ENCODE data around the gene RBM3. TPM values are rescaled to one million over a fixed set of nuclear protein-coding genes. Genes with fewer than 3 reads are reported as not detected.

Gene RBM3
- total RNA-seq, 2 experiments from 2014 or later = 351 to 377 TPM

GRCh38 chrX:48601741-48602394, 27.6 kb downstream of the RBM3 start:
- ChIA-PET POLR2A (no interaction called here), CTCF (no interaction called here)
- Histone ChIP-seq H3K27ac (ENCODE audit: low read depth in 1 of 2, low read length in 2 of 2) (no peak overlapping the region), H3K9me3 (ENCODE audit: control insufficient read depth in 1 of 2, insufficient read depth in 1 of 2, low read length in 2 of 2) (no peaks in the 10 kb centered on the region), H3K36me3 (ENCODE audit: insufficient read depth, low read length) (peaks cover 32% of the 10 kb centered on the region), H3K4me3 (ENCODE audit: low read length) (no peak overlapping the region), H3K27me3 (ENCODE audit: control insufficient read depth in 1 of 2, insufficient read depth in 2 of 2, low read length in 2 of 2) (no peaks in the 10 kb centered on the region), H3K4me1 (ENCODE audit: insufficient read depth, low read length) (peaks cover 19% of the 10 kb centered on the region)
- intact Hi-C loops (cut with DNase I, micrococcal nuclease) = no loop called here
- no peaks in the 10 kb centered on the region for H3K27me3 Mint-ChIP-seq
- H3K4me1 Mint-ChIP-seq (ENCODE audit: low read depth) = peaks cover 15% of the 10 kb centered on the region
- H3K27ac Mint-ChIP-seq = no peak overlapping the region
- H3K9me3 Mint-ChIP-seq = no peaks in the 10 kb centered on the region
- H3K36me3 Mint-ChIP-seq (ENCODE audit: low read depth) = peaks cover 37% of the 10 kb centered on the region
- no peak overlapping the region for H3K4me3 Mint-ChIP-seq
- TF ChIP-seq CTCF (IDR thresholded peaks at IDR 0.05) = no peak
- ATAC-seq (ENCODE audit: poor library complexity) = no peak
- no peak for DNase-seq

- no peak for ATAC-seq (ENCODE audit: poor library complexity)
Observed at GRCh38 chrX:48604701-48605100, 30.4 kb downstream of the RBM3 start.

GRCh38 chrX:48606091-48606490, 31.8 kb downstream of the RBM3 start:
- Mint-ChIP-seq H3K27ac (no peak overlapping the region), H3K4me3 (no peak overlapping the region), H3K27me3 (no peaks in the 10 kb centered on the region), H3K9me3 (no peaks in the 10 kb centered on the region), H3K36me3 (ENCODE audit: low read depth) (peaks cover 22% of the 10 kb centered on the region), H3K4me1 (ENCODE audit: low read depth) (no peaks in the 10 kb centered on the region)
- Histone ChIP-seq H3K36me3 (ENCODE audit: insufficient read depth, low read length) (peaks cover 19% of the 10 kb centered on the region), H3K4me1 (ENCODE audit: insufficient read depth, low read length) (no peaks in the 10 kb centered on the region), H3K27ac (ENCODE audit: low read depth in 1 of 2, low read length in 2 of 2) (no peak overlapping the region), H3K27me3 (ENCODE audit: control insufficient read depth in 1 of 2, insufficient read depth in 2 of 2, low read length in 2 of 2) (no peaks in the 10 kb centered on the region), H3K9me3 (ENCODE audit: control insufficient read depth in 1 of 2, insufficient read depth in 1 of 2, low read length in 2 of 2) (no peaks in the 10 kb centered on the region), H3K4me3 (ENCODE audit: low read length) (no peak overlapping the region)
- CTCF ChIA-PET = no interaction called here
- POLR2A ChIA-PET = no interaction called here
- no peak for TF ChIP-seq CTCF (IDR thresholded peaks at IDR 0.05)
- DNase-seq (no peak), ATAC-seq (ENCODE audit: poor library complexity) (no peak)
- intact Hi-C loops (cut with DNase I, micrococcal nuclease) = no loop called here

More at GRCh38 chrX:48604701-48605100, 30.4 kb downstream of the RBM3 start:
- H3K9me3 ChIP-seq (ENCODE audit: control insufficient read depth in 1 of 2, insufficient read depth in 1 of 2, low read length in 2 of 2) = no peaks in the 10 kb centered on the region
- Mint-ChIP-seq H3K4me1 (ENCODE audit: low read depth) (no peaks in the 10 kb centered on the region), H3K9me3 (no peaks in the 10 kb centered on the region), H3K27me3 (no peaks in the 10 kb centered on the region), H3K4me3 (no peak overlapping the region), H3K36me3 (ENCODE audit: low read depth) (peaks cover 25% of the 10 kb centered on the region), H3K27ac (no peak overlapping the region)
- no peak overlapping the region for H3K4me3 ChIP-seq (ENCODE audit: low read length)
- H3K4me1 ChIP-seq (ENCODE audit: insufficient read depth, low read length) = no peaks in the 10 kb centered on the region
- ChIA-PET CTCF (no interaction called here), POLR2A (no interaction called here)
- DNase-seq = no peak
- H3K27ac ChIP-seq (ENCODE audit: low read depth in 1 of 2, low read length in 2 of 2) = no peak overlapping the region
- H3K36me3 ChIP-seq (ENCODE audit: insufficient read depth, low read length) = peaks cover 26% of the 10 kb centered on the region
- no peaks in the 10 kb centered on the region for H3K27me3 ChIP-seq (ENCODE audit: control insufficient read depth in 1 of 2, insufficient read depth in 2 of 2, low read length in 2 of 2)
- intact Hi-C loops (cut with DNase I, micrococcal nuclease) = no loop called here
- no peak for TF ChIP-seq CTCF (IDR thresholded peaks at IDR 0.05)

Data from CD4-positive, alpha-beta T cell (primary cell).